SU-DHL-6 (cell line): ENCODE data around the gene SKI.

ENCODE experiments used
- CTCF ChIP-seq: fragments of 200-600 bp; sonication (generic); IDR thresholded peaks from one replicate; pipeline ENCODE4 v1.5.1; 2017; ENCODE audit warnings: antibody characterized with exemption, mild to moderate bottlenecking, low read length, moderate library complexity; ENCODE audit not compliant: insufficient read depth, poor library complexity, severe bottlenecking
- EZH2phosphoT487 ChIP-seq: fragments of 200-600 bp; sonication (generic), shearing (Covaris generic); conservative IDR thresholded peaks from 2 replicates; pipeline ENCODE4 v1.6.1; 2018; ENCODE audit warnings: mild to moderate bottlenecking, antibody characterized with exemption, low read length, moderate library complexity, mixed read lengths

GRCh38 chr1:2236695-2237677, 8.9 kb downstream of the SKI start:
- TF ChIP-seq CTCF: no peak
- TF ChIP-seq EZH2phosphoT487: no peak
